Thoracic aorta (tissue), 2 donors: ENCODE measurements around the gene CFAP251. TPM values are rescaled to one million over a fixed set of nuclear protein-coding genes. Genes with fewer than 3 reads are reported as not detected.
A peak's percentile ranks its signal among the peaks of the same experiment; 100 is the strongest.
"Not testable (repeated sequence)": the region's sequence is repeated elsewhere in the genome, so short reads cannot be mapped to it uniquely, and the experiment has no call there.

Experiments used
- ATAC-seq: fragments of 150-250 bp; one replicate; pipeline ENCODE4 v1.8.0; 2017; ENCODE audit warnings: low read depth; ENCODE audit not compliant: insufficient number of reproducible peaks, low FRiP score
- DNase-seq: peaks from one replicate; pipeline ENCODE4 v3.0.0-alpha.2; 2020; ENCODE audit warnings: low spot score
- H3K27ac ChIP-seq, 2 donors: fragments of 200-600 bp; sonication (generic); 1 replicate in 1 of 2; 2 replicates in 1 of 2; pipeline ENCODE4 v1.5.1; 2016; ENCODE audit warnings: mild to moderate bottlenecking in 2 of 2, moderate library complexity in 2 of 2
- H3K27me3 ChIP-seq: fragments of 200-600 bp; sonication (generic); replicated peaks from 2 replicates; pipeline ENCODE4 v1.6.0; 2016; ENCODE audit warnings: mild to moderate bottlenecking; ENCODE audit not compliant: insufficient read depth
- H3K36me3 ChIP-seq: fragments of 200-600 bp; sonication (generic); one replicate; pipeline ENCODE4 v1.5.1; 2016
- H3K4me1 ChIP-seq, 2 donors: fragments of 200-600 bp; sonication (generic); 1 replicate in 1 of 2; 2 replicates in 1 of 2; pipeline versions ENCODE4 v1.5.1 to v1.6.0; 2016; ENCODE audit warnings: low read depth in 2 of 2, mild to moderate bottlenecking in 1 of 2; ENCODE audit not compliant: control insufficient read depth in 1 of 2
- H3K4me3 ChIP-seq: fragments of 200-600 bp; sonication (generic); 2 replicates; pipeline ENCODE4 v1.5.1; 2016; ENCODE audit warnings: mild to moderate bottlenecking
- H3K9me3 ChIP-seq: fragments of 200-600 bp; sonication (generic); 2 replicates; pipeline ENCODE4 v1.5.1; 2016
- CTCF ChIP-seq: fragments of 200-600 bp; sonication (generic); IDR thresholded peaks from one replicate; pipeline ENCODE4 v1.5.1; 2019; ENCODE audit warnings: antibody characterized with exemption
- total RNA-seq, 2 donors: library from RNA; depleted of rRNA; stranded (reverse); fragments of >200 nt; gene quantifications; one replicate each; pipeline versions ENCODE4 v1.1.0 to v1.2.3, GENCODE V29; 2016

The CFAP251 gene
- total RNA-seq: 1 to 10 TPM; 3.4 to 6.9 TPM

- Histone ChIP-seq H3K27me3 (no peaks in the 10 kb centered on the region), H3K4me1 (peaks cover 3 to 24% of the 10 kb centered on the region in 2 donors), H3K36me3 (peaks cover 10% of the 10 kb centered on the region), H3K27ac (peak within 1 kb of the TSS; percentile 73 to 78), H3K9me3 (no peaks in the 10 kb centered on the region), H3K4me3 (peak within 1 kb of the TSS; percentile 70)
- DNase-seq (peak; percentile 95), ATAC-seq (peak; percentile 91)
- TF ChIP-seq CTCF: peak; percentile 85
These were observed at the start of gene CFAP251 for GRCh38 chr12:121917950-121918678. Gene CFAP251, plus strand, starts transcription at chr12:121918592. Its CDS starts 2,714 bp downstream, at chr12:121921306.

DNA sequence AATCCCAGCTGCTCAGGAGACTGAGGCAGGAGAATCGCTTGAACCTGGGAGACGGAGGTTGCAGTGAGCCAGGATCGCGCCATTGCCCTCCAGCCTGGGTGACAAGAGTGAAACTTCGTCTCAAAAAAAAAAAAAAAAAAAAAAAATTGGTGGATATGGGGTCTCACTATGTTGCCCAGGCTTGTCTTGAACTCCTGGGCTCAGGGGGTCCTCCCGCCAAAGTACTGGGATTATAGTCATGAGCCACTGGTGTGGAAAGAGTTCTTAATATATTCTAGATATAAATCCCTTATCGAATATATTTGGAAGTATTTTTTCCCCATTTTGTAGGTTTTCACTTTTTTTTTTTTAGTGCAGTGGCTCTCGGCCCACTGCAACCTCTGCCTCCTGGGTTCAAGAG lies 49.2 kb upstream of the CFAP251 start:
- H3K9me3 ChIP-seq, H3K36me3 ChIP-seq, H3K4me3 ChIP-seq, DNase-seq, H3K4me1 ChIP-seq, H3K27me3 ChIP-seq, H3K27ac ChIP-seq, ATAC-seq: not testable (repeated sequence)

- no peaks in the 10 kb centered on the region for H3K4me1 ChIP-seq
- no peaks in the 10 kb centered on the region for H3K27me3 ChIP-seq
- TF ChIP-seq CTCF: no peak
- ATAC-seq (no peak), DNase-seq (no peak)
- H3K27ac ChIP-seq: no peak overlapping the region
- H3K9me3 ChIP-seq: no peaks in the 10 kb centered on the region
- no peaks in the 10 kb centered on the region for H3K36me3 ChIP-seq
- H3K4me3 ChIP-seq: no peak overlapping the region
These were observed 46.9 kb upstream of the CFAP251 start for GRCh38 chr12:121871467-121871866.

- Histone ChIP-seq H3K9me3 (no peaks in the 10 kb centered on the region), H3K27me3 (no peaks in the 10 kb centered on the region), H3K4me1 (no peaks in the 10 kb centered on the region), H3K4me3 (no peak overlapping the region), H3K27ac (no peak overlapping the region), H3K36me3 (no peaks in the 10 kb centered on the region)
- DNase-seq (no peak), ATAC-seq (no peak)
- TF ChIP-seq CTCF: no peak
These were observed 45.7 kb upstream of the CFAP251 start for GRCh38 chr12:121872546-121873215.

DNA sequence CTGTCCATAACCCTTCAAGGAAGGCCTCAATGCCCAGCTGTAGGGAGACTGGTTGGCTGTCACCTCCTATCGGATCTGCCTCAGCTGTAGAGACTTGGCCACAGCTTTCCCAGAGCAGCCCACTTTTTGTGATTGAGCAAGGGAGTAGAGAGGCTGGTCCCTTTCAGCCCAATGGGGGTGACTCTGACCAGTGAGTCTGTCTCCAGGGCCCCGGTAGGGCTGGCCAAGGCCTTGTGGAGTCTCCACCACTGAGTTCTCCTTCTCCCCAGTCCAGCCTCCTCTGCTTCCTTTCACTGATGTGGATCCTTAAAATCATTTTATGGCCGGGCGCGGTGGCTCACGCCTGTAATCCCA lies 45.2 kb upstream of the CFAP251 start:
- ATAC-seq (no peak), DNase-seq (no peak)
- no peak for TF ChIP-seq CTCF
- Histone ChIP-seq H3K4me1 (no peaks in the 10 kb centered on the region), H3K27ac (no peak overlapping the region), H3K27me3 (no peaks in the 10 kb centered on the region), H3K36me3 (no peaks in the 10 kb centered on the region), H3K4me3 (no peak overlapping the region), H3K9me3 (no peaks in the 10 kb centered on the region)
